HG02885 (cell line): ENCODE data around the gene USP9Y.

Experiments
- ATAC-seq: cut with Tn5 transposase; IDR thresholded peaks from one replicate; pipeline ENCODE4 v1.9.1; 2021; ENCODE audit warnings: mild to moderate bottlenecking; ENCODE audit not compliant: unreplicated experiment, poor library complexity

USP9Y gene

DNA sequence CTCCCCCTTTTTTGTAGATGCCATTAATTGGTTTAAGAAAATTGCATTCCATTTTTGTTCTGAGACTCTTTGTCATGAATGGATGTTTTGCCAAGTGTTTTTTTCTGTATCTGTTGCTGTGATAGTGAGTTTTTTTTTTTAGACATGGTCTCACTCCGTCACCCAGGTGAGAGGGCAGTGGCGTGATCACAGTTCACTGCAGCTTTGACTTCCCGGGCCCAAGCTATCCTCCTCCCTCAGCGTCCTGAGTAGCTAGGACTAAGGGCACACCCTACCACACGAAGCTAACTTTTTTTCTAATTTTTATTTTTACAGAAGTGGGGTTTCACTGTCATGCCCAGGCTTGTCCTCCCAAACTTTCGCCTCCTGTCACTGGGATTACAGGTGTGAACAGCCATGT lies 51.8 kb downstream of the USP9Y start:
- ATAC-seq = no peak

- no peak for ATAC-seq
Observed at GRCh38 chrY:12756021-12756420, 55.0 kb downstream of the USP9Y start.

GRCh38 chrY:12765976-12766375 lies 64.9 kb downstream of the USP9Y start:
- ATAC-seq = no peak

DNA sequence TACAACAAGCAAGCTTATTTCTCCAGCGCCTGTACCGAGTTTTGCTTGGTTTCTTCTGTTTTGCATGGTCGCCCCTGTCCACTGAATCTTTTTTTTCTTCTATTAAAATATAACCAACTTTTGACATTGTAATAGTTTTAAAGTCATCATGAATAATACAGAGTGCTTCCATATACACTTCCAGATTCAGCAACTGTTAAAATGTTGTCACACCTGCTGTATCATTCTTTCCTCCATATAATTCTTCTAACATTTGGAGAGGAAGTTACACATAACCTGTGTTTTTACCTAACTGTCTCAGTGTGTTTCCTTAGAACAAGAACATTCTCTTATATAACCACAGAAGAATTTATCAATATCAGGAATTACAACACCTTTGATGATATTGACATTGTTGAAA lies 83.5 kb downstream of the USP9Y start:
- no peak for ATAC-seq

DNA sequence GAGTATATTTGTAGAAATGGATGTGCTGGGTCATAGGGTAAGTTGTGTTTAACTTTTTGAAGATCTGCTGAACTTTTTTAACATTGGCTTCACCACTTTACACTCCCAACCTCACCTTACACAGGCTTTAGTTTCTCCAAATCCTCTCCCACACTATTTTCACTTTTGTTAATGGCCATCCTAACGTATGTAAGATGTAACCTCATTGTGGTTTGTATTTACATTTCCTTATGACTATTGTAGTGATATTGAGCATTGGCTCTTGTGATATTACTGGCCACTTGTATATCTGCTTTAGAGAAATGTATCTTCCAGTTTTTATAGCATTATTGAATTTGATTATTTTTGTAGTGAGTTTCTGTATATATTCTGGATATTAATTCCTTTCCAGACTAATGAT lies 93.0 kb downstream of the USP9Y start:
- no peak for ATAC-seq

- ATAC-seq = no peak
Observed at GRCh38 chrY:12808046-12808445, 107.0 kb downstream of the USP9Y start.

GRCh38 chrY:12809034-12809433 lies 108.0 kb downstream of the USP9Y start:
- no peak for ATAC-seq

DNA sequence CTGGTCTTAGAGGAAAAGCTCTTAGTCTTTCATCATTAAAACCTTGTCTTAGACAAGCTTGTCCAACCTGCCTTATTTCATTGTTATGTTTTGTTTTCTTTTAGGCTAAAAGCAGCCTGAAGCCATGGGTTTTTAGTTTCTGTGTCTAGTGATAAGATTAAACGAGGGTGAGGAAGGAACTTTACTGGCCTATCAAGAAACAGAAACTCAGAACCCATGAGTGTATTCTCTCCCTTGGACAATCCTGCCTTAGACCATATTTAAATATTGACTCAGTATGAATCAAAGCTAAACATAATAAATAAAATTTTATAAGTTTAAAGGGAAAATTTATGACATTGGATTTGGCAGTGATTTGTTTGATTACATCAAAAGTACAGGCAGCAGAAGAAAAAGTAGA lies 122.4 kb downstream of the USP9Y start:
- no peak for ATAC-seq

DNA sequence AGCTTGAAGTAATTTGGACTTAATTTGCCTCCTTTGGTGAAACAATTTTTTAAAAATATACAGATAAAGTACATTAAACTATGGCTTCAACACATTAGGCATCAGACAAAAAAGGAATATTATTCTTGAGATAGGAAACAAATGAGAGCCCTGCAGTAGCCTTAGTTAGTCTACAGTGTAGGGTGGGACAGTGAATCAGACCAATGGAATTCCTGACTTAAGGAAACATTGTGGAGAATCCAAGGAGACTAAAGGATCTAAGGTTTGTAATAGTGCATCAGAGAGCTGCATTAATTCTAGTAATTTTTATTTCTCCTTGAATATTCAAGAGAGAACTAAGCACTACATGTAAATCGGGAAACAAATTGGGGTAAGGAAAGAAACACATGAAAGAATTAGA lies 125.8 kb downstream of the USP9Y start:
- no peak for ATAC-seq

DNA sequence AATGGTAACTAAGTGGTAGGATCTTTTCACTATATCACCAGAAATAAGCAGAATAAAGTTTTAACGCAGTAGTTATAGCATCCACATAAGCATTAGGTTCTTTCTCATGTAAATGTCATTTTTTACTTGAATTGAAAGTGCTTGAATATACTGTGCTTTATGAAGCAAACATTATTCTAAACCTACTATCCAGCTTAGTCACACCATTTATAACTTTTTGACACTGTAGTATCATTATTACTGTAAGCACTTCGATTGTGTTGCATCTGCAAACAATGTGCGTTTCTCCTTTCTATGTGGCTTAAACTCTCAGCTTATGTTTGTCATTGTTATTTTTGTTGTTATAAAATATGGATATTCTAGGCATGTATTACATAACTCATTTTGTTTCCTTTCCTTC lies 132.3 kb downstream of the USP9Y start:
- ATAC-seq = no peak

- ATAC-seq = no peak
Observed at GRCh38 chrY:12837550-12837949, 136.5 kb downstream of the USP9Y start.

GRCh38 chrY:12841368-12841767 lies 140.3 kb downstream of the USP9Y start:
- no peak for ATAC-seq

DNA sequence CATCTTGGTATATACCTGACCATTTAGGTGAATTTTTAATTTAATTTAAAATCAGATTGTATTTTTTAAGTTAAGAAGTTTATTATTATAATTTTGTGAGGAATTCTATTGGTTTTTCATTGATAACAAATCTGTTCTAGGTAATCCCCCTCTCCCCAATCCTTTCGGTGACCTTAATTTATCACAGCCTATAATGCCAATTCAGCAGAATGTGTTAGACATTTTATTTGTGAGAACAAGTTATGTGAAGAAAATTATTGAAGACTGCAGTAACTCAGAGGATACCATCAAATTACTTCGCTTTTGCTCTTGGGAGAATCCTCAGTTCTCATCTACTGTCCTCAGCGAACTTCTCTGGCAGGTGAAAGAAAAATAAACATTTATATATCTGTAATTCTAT lies 145.8 kb downstream of the USP9Y start:
- no peak for ATAC-seq

GRCh38 chrY:12855791-12856275 lies 154.8 kb downstream of the USP9Y start:
- ATAC-seq = no peak

GRCh38 chrY:12867960-12868359 lies 166.9 kb downstream of the USP9Y start:
- ATAC-seq = no peak

DNA sequence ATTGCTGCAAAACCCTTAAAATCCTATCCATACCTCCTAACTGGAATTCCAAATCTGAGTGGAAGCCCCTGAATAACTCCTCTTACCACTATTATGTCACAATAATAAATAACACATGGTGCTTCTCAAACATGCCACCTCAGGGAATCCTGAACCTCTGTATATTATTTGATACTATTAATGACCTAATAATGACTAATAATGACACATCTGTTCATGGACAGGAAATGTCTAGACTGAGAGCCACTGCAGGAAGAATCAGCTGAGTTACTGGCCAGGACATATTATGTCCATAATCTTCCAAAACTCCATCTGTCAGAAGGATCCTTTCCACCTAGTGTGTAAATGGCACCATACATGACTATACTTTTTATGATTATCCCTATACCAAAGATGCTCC lies 195.9 kb downstream of the USP9Y start:
- ATAC-seq = no peak

DNA sequence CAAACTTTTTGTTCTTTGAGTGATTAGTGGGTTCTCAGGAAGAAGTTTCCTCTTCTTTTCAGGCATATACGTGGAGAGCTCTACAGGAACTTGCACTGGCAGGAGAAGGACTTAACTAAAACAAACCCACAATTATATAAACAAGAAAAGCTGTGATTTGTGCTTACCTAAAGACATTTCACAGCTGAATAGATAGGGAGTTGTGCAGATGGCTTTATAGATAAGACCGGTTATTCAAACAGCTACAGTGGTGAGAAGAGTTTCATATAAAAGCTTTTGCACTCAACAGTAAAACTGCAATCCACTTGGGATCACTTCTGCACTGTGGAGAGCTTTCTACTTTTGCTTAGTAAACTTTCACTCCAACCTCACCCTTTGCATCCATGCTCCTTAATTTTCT lies 197.6 kb downstream of the USP9Y start:
- no peak for ATAC-seq

DNA sequence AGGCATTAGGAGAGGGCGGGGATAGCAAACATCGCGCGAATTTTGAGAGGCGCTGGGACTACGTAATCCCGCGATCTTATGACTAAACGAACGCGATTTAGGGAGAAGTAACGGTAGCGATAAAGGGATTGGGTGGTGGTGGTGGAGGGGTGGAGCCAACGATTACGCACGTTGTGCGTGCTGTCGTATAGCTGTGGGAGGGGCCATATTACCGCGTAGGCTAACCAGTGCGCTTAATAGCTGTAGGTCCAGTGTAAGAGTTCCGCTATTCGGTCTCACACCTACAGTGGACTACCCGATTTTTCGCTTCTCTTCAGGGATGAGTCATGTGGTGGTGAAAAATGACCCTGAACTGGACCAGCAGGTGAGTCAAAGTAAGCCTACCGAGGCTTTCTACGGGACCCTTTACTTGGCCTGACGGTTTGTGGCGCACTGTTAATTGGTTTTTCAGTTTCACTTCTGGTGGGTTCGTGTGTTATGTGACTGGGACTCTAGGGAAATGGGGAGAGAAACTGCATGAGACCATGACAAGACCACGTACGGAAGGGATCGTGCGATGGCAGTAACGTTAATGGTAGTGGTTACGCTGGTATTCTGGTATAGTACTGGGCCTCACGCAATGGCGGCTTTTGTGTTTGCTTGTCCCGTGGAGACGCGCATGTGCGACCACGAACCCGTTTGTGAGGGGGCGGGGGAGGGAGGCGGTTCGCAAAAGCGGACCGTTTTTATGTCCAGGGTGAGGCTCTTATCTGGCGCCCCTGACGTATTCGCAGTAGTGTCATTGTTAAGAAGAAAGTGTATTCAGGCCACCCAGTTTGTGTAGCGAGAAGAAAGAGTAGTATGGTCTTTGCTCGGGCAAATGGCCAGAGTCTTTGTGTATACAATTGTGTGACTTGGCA lies 203.8 kb downstream of the USP9Y start, which contains the start of gene DDX3Y:
TSS of gene DDX3Y (plus strand) at position 251 of the 899 bp plus-strand sequence. CDS start at position 320, 69 bp downstream.
- no peak for ATAC-seq

GRCh38 chrY:12905517-12905872 lies 204.5 kb downstream of the USP9Y start:
- no peak for ATAC-seq

DNA sequence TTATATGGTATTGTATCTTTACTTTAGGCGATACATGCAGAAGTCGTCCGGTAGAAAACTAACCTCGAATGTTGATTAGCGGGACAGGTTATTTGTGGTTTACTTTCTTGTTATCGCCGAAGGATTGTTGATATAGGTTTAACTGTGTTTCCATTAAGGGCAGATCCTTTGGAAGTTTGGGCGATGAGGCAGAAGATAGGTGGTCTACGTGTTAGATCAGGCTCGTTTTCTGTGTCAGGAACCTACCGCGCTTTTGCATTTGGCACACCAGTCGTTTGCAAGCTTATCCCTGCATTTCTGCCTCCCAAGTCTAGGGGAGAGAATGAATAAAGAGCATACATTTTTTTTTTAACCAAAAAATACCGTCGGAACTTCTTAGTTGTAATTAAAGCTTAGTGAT lies 204.9 kb downstream of the USP9Y start:
- ATAC-seq = no peak
